Stimulated activated CD4-positive, alpha-beta T cell treated with anti-CD3 and anti-CD28 coated beads, Interleukin-2, amount 100 ng/mL, for 4 hours (primary cell): ENCODE measurements around the gene HSDL2.
"Not testable (repeated sequence)": the region's sequence is repeated elsewhere in the genome, so short reads cannot be mapped to it uniquely, and the experiment has no call there.

ENCODE experiments used
- DNase-seq: peaks from one replicate; pipeline ENCODE4 v3.0.0-alpha.2; 2020; ENCODE audit warnings: low read depth

HSDL2 gene

DNA sequence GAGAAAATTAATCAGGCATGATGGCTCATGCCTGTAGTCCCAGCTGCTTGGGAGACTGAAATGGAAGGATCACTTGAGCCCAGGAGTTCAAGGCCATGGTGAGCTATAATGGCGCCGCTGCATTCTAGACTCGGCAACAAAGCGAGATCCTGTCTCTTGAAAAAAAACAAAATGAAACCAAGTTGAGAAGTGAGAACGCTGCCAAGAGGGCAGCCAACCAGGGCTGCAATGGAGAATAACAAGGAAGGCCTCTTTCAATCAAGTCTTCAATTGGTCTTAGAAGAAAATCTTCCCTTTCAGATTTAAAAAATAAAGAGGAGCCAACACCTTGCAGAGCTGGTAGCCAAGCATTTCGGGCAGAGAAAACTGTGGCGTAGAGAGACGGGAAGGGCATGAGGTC, 121.4 kb downstream of the HSDL2 start:
- DNase-seq: no peak

GRCh38 chr9:112502175-112502946, 122.5 kb downstream of the HSDL2 start:
- no peak for DNase-seq

DNA sequence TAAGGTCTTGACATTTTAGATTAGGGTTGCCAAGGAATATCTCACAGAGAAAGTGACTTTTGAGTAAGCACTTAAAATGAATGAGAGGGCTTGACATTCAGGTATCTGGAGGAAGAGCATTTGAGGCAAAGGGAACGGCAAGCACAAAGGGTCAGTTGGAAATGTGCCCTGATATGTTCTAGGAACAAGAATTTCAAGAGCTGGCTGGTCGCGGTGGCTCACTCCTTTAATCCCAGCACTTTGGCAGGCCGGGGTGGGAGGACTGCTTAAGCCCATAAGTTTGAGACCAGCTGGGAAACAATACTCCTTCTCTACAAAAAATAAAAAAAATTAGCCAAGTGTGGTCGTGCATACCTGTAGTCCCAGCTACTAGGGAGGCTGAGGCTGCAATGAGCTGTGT, 123.3 kb downstream of the HSDL2 start:
- no peak for DNase-seq

DNA sequence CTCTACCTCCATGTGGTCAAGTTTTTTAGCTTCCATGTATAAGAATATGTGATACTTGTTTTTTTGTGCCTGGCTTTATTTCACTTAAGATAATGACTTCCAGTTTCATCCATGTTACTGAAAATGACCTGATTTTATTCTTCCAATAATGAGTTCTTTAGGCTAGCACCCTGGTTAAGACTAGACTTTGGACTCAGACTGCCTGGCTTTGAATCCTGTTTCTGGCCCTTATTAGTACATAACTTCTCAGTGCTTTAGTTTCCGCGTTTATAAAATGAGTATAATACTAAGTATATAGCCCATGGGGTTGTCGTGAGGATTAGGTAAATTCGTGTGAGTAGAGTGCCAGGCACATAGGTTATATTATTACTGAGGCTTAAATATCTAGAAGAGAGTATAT, 125.2 kb downstream of the HSDL2 start:
- DNase-seq: no peak

DNA sequence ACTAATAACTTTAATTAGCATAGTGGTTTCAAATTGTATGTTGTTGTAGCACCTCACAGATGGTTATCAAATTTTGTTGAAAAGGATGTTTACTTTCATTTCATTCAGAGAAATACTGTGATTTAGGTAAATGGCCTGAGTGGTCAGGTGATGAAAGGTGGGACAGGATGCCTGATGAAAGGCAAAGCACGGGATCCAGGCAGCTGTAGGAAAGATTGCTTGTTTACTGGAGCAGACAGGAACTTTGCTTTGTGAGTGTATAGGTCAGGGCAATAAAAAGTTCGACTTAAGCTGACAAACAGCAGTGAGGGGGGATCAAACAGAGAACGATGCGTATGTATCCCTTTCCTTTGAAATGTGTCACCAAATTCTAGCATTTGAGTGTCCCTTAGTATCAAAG, 125.7 kb downstream of the HSDL2 start:
- DNase-seq: no peak

- DNase-seq: no peak
These were observed 126.7 kb downstream of the HSDL2 start for GRCh38 chr9:112506571-112506970.

DNA sequence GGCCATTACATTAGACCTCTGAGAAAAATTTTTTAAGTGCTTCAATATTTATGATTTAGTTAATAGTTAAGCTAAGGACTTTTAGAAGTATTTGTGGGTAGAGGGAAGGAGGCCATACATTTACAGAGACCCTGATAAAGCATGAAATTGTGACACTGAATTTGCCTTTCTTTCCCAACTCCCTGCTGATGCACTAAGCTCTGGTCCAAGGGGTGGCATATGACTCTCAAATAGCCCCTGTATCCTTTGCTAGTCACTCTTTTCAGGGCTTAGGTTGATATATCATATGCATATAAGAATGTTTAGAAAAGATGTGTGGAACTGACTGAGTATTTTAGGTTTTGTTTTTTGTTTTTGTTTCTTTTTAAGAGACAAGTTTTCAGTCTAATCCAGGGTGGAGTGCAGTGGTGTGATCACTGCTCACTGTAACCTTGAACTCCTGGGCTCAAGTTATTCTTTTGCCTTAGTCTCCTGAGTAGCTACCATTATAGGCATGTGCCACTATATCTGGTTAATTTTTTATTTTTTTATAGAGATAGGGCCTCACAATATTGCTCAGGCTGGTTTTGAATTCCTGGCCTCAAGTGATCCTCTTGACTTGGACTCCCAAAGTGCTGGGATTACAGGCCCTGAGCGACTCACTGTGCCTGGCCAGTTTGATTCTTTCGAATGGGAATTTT, 127.2 kb downstream of the HSDL2 start:
- DNase-seq: no peak

DNA sequence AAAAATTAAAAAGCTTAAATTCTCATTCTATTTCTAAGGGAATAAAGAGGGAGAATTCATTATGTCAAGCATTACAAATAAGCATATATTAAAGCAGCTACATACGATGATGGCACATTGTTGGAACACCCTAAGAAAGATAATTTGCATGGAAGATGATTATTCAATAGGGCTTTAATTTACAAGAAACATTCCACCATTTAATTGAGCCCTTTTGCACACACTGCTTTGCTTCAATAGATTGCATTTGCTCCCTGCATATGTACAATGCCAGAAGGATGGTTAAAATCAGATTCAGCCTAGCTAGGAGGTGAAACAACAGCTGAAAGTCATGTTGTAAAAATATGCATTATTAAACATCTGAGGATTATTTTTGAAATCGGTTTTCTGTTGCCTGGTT, 128.5 kb downstream of the HSDL2 start:
- DNase-seq: no peak

- DNase-seq: not testable (repeated sequence)
These were observed 132.5 kb downstream of the HSDL2 start for GRCh38 chr9:112512377-112512776.

DNA sequence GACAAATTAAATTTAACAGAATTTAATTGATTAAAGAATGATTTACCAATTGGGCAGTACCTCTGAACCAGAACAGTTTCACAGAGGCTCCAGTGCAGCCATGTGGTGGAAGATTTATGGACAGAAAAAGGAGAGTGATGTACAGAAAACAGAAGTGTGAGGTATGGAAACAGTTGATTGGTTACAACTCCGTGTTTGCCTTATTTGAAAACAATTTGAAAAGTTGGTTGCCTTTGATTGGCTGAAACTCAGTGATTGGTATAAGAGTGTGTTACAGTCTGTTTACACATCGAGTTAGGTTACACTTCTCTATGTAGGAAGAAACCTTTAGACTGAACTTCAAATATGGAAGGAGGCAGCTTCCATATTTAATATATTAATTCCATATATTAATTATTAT, 136.9 kb downstream of the HSDL2 start:
- no peak for DNase-seq

DNA sequence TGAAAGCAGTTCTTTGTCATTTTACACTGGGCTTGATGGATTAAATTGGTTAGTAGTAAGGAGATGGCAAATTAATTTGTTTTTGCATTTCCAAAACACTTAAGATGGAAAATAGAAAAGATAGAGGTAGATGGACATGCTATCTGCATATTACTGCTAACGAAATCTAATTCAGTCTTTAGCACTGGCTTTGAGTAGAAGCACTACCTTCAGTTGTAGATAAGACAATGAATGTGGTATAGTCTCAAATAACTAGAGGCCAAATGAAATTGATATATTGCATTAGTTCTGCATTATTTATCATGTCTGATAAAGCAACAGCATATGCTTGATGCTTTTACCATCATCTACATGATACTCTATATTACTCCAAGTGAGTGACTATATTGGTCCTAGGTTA, 140.2 kb downstream of the HSDL2 start:
- no peak for DNase-seq

DNA sequence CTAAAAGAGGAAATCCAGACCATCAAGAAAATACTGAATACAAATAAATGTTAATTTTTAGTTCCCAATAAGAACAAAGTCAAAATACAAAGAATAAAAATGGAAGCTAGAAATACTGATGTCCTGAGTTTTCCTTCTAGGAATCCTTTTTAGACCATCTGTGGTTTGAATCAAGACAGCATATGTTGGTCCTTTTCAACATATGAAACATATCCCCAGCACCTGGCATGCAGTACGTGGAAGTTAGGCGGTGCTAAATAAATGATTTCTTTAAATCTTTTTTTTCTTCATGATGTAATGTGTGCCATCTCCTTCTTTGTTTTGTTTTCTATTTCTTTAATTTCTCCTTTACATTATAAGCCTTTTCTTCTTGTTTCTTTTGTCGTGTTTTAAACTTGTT, 140.7 kb downstream of the HSDL2 start:
- DNase-seq: no peak
